Transverse colon (tissue), 4 donors: ENCODE measurements around the gene BDKRB2. TPM values are rescaled to one million over a fixed set of nuclear protein-coding genes. Genes with fewer than 3 reads are reported as not detected.

Source experiments
- DNase-seq: peaks from one replicate; pipeline ENCODE4 v3.0.0-alpha.2; 2019
- H3K27ac ChIP-seq, 4 donors: fragments of 200-600 bp; sonication (generic); 2 replicates each; pipeline ENCODE4 v1.5.1; 2016 to 2018; ENCODE audit warnings: inconsistent platforms in 4 of 4
- H3K27me3 ChIP-seq: fragments of 200-600 bp; sonication (generic); 2 replicates; pipeline ENCODE4 v1.5.1; 2017; ENCODE audit warnings: inconsistent platforms
- H3K36me3 ChIP-seq, 4 donors: fragments of 200-600 bp; sonication (generic); 2 replicates each; pipeline ENCODE4 v1.5.1; 2017 to 2019; ENCODE audit warnings: inconsistent platforms in 4 of 4
- H3K4me1 ChIP-seq, 4 donors: fragments of 200-600 bp; sonication (generic); 2 replicates each; pipeline ENCODE4 v1.5.1; 2017 to 2020; ENCODE audit warnings: inconsistent platforms in 4 of 4
- H3K4me3 ChIP-seq, 4 donors: fragments of 200-600 bp; sonication (generic); 1 replicate in 1 of 4; 2 replicates in 3 of 4; pipeline versions ENCODE4 v1.5.1 to v1.6.1; 2017 to 2019; ENCODE audit warnings: inconsistent platforms in 4 of 4
- H3K9me3 ChIP-seq, 2 donors: fragments of 200-600 bp; sonication (generic); 2 replicates each; pipeline ENCODE4 v1.5.1; 2017 to 2019; ENCODE audit warnings: inconsistent platforms in 2 of 2
- EP300 ChIP-seq: sonication (generic); formaldehyde crosslinking; IDR thresholded peaks from one replicate; pipeline ENCODE4 v1.6.1; 2017; ENCODE audit warnings: antibody characterized with exemption, low read depth
- POLR2A ChIP-seq: fragments of 450-650 bp; IDR thresholded peaks from one replicate; pipeline ENCODE4 v1.6.1; 2016; ENCODE audit warnings: antibody characterized with exemption, mild to moderate bottlenecking, moderate library complexity
- POLR2AphosphoS5 ChIP-seq, 3 donors: sonication (generic); formaldehyde crosslinking; IDR thresholded peaks; one replicate each; pipeline ENCODE4 v1.6.1; 2016; ENCODE audit warnings: antibody characterized with exemption in 3 of 3
- WGBS, 2 donors: methylation state at CpG; one replicate each; pipeline ENCODE4 v1.1.5; 2018; ENCODE audit warnings: low coverage in 1 of 2; 5-methylcytosine and 5-hydroxymethylcytosine counted together
- in situ Hi-C, 4 donors: fragments of 200-750 bp; cut with MboI; loops; one replicate each; pipeline versions ENCODE4 v1.15.0 to v1.15.1; 2017; ENCODE audit warnings: low sequenced_read_pairs in 3 of 4, low pct_ligation_motif_present in 1 of 4, low pct_unique_long_range_greater_than_20kb in 1 of 4
- intact Hi-C: fragments of 100-400 bp; cut with DNase I; formaldehyde crosslinking; loops from one replicate; pipeline ENCODE4 v1.15.1; 2023; ENCODE audit warnings: low total_unique reads
- total RNA-seq, 4 donors: library from RNA; depleted of rRNA; stranded (reverse); fragments of >200 nt; gene quantifications; one replicate each; pipeline ENCODE4 v1.1.0, GENCODE V29; 2016
- TF ChIP-seq, protein P1 (sequence below), 5 experiments: fragments of 200-600 bp in 3 of 5; fragments of 450-650 bp in 2 of 5; sonication (generic) in 3 of 5; IDR thresholded peaks; 1 replicate in 2 of 5; 2 replicates in 3 of 5; pipeline ENCODE4 v1.5.1; 2016 to 2017; ENCODE audit warnings: antibody characterized with exemption in 5 of 5, inconsistent platforms in 3 of 5, mild to moderate bottlenecking in 2 of 5, moderate library complexity in 1 of 5

BDKRB2 gene
- total RNA-seq, 4 donors from 2014 or later = 2.6 to 19.8 (median 17.4) TPM

DNA sequence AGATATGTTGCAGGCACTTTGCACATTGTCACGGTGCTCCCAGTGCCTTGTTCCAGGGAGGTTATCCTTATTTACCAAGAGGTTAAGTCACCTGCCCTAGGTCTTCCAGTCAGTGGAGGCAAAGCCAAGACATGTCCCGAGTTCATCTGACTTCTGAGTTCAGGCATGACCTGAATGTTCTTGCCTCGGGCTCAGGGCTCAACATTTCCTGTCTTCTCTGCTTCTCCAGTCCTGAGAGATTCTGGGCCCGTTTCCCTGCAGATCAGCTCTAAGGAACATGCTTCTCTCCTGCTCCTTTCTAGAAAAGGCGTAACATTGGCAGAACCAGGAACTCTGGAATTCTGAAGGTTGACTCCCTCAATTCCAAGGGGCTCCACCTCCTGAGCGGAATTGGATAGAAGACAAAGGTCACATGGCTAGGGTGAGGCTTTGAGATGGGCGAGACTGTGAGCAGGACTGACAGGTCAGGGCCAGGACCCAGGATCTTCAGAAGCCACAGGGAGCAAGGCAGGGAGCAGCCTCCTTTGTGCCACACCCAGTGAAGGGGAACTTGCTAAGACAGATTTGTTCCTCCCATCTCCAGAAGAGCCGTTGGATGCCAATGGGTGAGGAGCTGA lies 19.9 kb downstream of the BDKRB2 start:
- DNase-seq = peak; percentile 69
- peak overlapping the region; percentile 57 to 81 (median 74) for H3K27ac ChIP-seq
- TF ChIP-seq, protein P1, sequence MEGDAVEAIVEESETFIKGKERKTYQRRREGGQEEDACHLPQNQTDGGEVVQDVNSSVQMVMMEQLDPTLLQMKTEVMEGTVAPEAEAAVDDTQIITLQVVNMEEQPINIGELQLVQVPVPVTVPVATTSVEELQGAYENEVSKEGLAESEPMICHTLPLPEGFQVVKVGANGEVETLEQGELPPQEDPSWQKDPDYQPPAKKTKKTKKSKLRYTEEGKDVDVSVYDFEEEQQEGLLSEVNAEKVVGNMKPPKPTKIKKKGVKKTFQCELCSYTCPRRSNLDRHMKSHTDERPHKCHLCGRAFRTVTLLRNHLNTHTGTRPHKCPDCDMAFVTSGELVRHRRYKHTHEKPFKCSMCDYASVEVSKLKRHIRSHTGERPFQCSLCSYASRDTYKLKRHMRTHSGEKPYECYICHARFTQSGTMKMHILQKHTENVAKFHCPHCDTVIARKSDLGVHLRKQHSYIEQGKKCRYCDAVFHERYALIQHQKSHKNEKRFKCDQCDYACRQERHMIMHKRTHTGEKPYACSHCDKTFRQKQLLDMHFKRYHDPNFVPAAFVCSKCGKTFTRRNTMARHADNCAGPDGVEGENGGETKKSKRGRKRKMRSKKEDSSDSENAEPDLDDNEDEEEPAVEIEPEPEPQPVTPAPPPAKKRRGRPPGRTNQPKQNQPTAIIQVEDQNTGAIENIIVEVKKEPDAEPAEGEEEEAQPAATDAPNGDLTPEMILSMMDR (IDR thresholded peaks at IDR 0.05) = no peak
- TF ChIP-seq POLR2A = no peak
- no peak for TF ChIP-seq EP300
- TF ChIP-seq POLR2AphosphoS5 (IDR thresholded peaks at IDR 0.05) = no peak
- no peak overlapping the region for H3K4me3 ChIP-seq
- H3K27me3 ChIP-seq = no peaks in the 10 kb centered on the region
- no peaks in the 10 kb centered on the region for H3K9me3 ChIP-seq
- H3K4me1 ChIP-seq = peaks cover 9 to 24% (median 18%) of the 10 kb centered on the region in 4 donors
- intact Hi-C loops = no loop called here
- in situ Hi-C loops = no loop called here
- H3K36me3 ChIP-seq = no peaks in the 10 kb centered on the region
- 60 to 69% methylated on average over 1 to 8 of the region's 8 CpGs for WGBS, 2 donors

DNA sequence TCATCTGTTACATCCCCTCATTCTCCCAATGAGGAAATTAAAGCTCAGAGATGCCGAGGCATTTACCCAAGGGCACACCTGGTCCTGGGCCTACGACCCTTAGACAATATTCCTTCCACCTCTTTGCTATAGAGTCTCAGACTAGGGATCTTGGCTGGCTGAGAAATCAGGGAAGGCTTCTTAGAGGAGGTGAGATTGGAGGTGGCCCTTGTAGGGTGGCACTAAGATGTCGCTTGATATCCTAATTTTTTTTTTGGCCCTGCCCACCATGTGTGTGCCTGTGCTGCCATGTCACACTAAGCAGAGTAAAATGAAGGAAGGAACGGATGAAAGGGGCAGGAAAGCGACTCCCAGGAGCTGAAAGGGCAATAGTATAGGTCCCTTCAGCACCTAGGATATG lies 20.6 kb downstream of the BDKRB2 start:
- Histone ChIP-seq H3K4me3 (no peak overlapping the region), H3K36me3 (no peaks in the 10 kb centered on the region), H3K27me3 (no peaks in the 10 kb centered on the region), H3K4me1 (peaks cover 9 to 24% (median 18%) of the 10 kb centered on the region in 4 donors), H3K9me3 (no peaks in the 10 kb centered on the region), H3K27ac (peak overlapping the region; percentile 57 to 81 (median 74))
- in situ Hi-C loops (no loop called here), intact Hi-C loops (no loop called here)
- TF ChIP-seq POLR2A = no peak
- no peak for TF ChIP-seq POLR2AphosphoS5 (IDR thresholded peaks at IDR 0.05)
- no peak for TF ChIP-seq EP300
- TF ChIP-seq, protein P1 (IDR thresholded peaks at IDR 0.05) = no peak
- 73 to 80% methylated on average over 3 to 5 of the region's 5 CpGs for WGBS, 2 donors
- no peak for DNase-seq

DNA sequence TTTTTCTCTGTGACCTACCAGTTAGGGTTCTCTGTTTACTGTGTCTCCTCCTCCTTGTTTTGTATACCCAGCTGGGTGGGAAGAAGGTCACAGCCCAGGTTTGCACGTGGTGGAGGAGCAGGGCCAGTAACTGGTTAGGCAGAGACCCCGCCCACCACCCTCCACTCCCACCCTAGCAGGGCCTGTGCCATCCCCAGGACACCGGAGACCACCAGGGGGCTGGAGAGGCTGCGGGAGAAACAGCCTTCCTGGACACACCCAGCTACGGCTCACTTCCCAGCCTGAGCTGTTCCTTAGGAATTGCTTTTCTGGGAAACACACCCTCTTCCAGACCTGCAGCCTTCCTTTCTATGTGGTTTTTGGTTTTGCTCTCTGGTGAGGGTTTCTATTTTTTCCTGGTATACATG lies 21.1 kb downstream of the BDKRB2 start:
- H3K27me3 ChIP-seq = no peaks in the 10 kb centered on the region
- no peak overlapping the region for H3K4me3 ChIP-seq
- in situ Hi-C loops (no loop called here), intact Hi-C loops (no loop called here)
- TF ChIP-seq POLR2A (no peak), EP300 (no peak), POLR2AphosphoS5 (IDR thresholded peaks at IDR 0.05) (no peak)
- TF ChIP-seq, protein P1 (IDR thresholded peaks at IDR 0.05) = peak in 3 of 5 experiments; percentile 14 to 55 (median 30)
- peak overlapping the region; percentile 57 to 81 (median 74) for H3K27ac ChIP-seq
- peaks cover 9 to 24% (median 16%) of the 10 kb centered on the region in 4 donors for H3K4me1 ChIP-seq
- H3K36me3 ChIP-seq = no peaks in the 10 kb centered on the region
- WGBS, 2 donors = 24% methylated on average over 5 of the region's 5 CpGs; no CpG with 5 or more reads in 1 of the 2 donors
- peak; percentile 76 for DNase-seq
- H3K9me3 ChIP-seq = no peaks in the 10 kb centered on the region

DNA sequence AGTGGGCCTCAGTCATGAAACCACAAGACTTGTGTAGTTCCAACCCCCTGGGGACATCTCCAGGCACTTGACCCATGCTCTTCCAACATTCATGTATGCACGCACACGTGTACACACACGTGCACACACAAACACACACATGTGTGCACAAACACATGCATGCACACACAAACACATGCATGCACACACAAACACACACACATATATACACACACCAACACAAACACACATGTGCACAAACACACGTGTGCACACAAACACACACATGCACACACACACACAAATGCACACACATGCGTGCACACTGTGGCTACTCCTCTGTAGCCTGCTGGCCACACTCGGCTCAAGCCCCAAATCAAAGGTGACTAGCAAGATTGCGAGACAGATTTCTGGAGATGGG lies 22.8 kb downstream of the BDKRB2 start:
- in situ Hi-C loops = no loop called here
- no peak for DNase-seq
- no peaks in the 10 kb centered on the region for H3K27me3 ChIP-seq
- 86 to 97% methylated on average over 6 to 7 of the region's 7 CpGs for WGBS, 2 donors
- intact Hi-C loops = no loop called here
- H3K4me3 ChIP-seq = no peak overlapping the region
- TF ChIP-seq EP300 (no peak), POLR2A (no peak), POLR2AphosphoS5 (IDR thresholded peaks at IDR 0.05) (no peak)
- TF ChIP-seq, protein P1 (IDR thresholded peaks at IDR 0.05) = no peak
- H3K27ac ChIP-seq = no peak overlapping the region
- H3K4me1 ChIP-seq = peaks cover 4 to 24% (median 14%) of the 10 kb centered on the region in 4 donors
- no peaks in the 10 kb centered on the region for H3K36me3 ChIP-seq
- no peaks in the 10 kb centered on the region for H3K9me3 ChIP-seq
